ENCODE results near the gene FASN.
A peak's percentile ranks its signal among the peaks of the same experiment; 100 is the strongest.

The FASN gene

DNA sequence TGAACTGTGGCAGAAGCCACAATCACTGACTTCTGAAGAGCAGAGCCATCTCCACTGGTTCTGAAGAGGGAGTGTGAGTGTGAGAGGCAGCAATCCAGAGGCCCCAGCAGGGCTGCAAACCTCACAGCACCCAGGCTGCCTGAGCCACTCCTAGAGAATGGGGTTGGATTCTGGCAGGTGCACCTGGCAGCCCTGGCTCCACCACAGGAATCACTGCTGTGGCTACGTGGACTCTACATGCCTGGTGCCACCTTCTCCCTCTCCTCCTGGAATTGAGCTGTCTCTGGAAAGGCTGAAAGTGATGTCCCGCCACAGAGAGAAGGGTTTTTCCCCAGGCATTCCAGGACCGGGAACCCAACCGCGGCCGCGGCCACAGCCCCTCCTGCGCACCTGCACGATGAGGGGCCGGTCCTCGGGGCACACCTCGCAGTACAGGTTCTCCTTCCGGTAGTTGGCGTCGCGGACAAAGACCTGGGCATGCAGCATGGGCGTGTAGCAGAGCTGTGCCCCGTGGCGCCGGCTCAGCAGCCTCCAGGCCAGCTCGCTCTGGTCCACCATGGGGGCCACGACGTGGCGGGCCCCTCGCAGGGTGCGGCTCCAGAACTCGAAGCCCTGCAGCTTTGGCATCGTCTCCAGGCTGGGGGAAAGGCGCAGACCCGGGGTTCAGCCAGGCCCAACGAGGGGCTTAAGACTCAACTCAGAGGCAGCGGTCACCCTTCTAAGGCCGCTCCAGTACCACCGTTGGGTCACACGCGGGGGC is 33.4 kb downstream of the FASN start:
- Histone ChIP-seq H3K4me3 (ENCODE audit: insufficient read depth, low read length, poor library complexity, severe bottlenecking) (peak overlapping the region; percentile 59), H3K79me2 (ENCODE audit: insufficient read depth, low read length) (peaks cover 8% of the 10 kb centered on the region; the same call in 1 of the 2 replicates), H3K9me2 (replicated peaks; ENCODE audit: insufficient read depth, low read length) (no peaks in the 10 kb centered on the region), H3K27me3 (ENCODE audit: low read length) (no peaks in the 10 kb centered on the region), H3K27ac (ENCODE audit: low read depth, low read length) (peak overlapping the region; percentile 39), H4K20me1 (ENCODE audit: low read depth, low read length) (no peaks in the 10 kb centered on the region), H3K4me2 (ENCODE audit: low read depth, low read length, poor library complexity, severe bottlenecking) (peak overlapping the region; percentile 62), H3K36me3 (ENCODE audit: low read length) (no peaks in the 10 kb centered on the region), H2AFZ (ENCODE audit: low read depth, low read length, severe bottlenecking) (no peak overlapping the region), H3K9ac (ENCODE audit: low read length) (peak overlapping the region; percentile 92), H3K9me3 (ENCODE audit: insufficient read depth, low read length) (no peaks in the 10 kb centered on the region), H3F3A (ENCODE audit: insufficient read depth) (no peaks in the 10 kb centered on the region)
- TF ChIP-seq, protein P1, sequence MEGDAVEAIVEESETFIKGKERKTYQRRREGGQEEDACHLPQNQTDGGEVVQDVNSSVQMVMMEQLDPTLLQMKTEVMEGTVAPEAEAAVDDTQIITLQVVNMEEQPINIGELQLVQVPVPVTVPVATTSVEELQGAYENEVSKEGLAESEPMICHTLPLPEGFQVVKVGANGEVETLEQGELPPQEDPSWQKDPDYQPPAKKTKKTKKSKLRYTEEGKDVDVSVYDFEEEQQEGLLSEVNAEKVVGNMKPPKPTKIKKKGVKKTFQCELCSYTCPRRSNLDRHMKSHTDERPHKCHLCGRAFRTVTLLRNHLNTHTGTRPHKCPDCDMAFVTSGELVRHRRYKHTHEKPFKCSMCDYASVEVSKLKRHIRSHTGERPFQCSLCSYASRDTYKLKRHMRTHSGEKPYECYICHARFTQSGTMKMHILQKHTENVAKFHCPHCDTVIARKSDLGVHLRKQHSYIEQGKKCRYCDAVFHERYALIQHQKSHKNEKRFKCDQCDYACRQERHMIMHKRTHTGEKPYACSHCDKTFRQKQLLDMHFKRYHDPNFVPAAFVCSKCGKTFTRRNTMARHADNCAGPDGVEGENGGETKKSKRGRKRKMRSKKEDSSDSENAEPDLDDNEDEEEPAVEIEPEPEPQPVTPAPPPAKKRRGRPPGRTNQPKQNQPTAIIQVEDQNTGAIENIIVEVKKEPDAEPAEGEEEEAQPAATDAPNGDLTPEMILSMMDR (IDR thresholded peaks at IDR 0.05; ENCODE audit: insufficient read depth, low read length, poor library complexity, severe bottlenecking), result no peak
- TF ChIP-seq EZH2phosphoT487 (conservative IDR thresholded peaks at IDR 0.05; ENCODE audit: low read length), result no peak

DNA sequence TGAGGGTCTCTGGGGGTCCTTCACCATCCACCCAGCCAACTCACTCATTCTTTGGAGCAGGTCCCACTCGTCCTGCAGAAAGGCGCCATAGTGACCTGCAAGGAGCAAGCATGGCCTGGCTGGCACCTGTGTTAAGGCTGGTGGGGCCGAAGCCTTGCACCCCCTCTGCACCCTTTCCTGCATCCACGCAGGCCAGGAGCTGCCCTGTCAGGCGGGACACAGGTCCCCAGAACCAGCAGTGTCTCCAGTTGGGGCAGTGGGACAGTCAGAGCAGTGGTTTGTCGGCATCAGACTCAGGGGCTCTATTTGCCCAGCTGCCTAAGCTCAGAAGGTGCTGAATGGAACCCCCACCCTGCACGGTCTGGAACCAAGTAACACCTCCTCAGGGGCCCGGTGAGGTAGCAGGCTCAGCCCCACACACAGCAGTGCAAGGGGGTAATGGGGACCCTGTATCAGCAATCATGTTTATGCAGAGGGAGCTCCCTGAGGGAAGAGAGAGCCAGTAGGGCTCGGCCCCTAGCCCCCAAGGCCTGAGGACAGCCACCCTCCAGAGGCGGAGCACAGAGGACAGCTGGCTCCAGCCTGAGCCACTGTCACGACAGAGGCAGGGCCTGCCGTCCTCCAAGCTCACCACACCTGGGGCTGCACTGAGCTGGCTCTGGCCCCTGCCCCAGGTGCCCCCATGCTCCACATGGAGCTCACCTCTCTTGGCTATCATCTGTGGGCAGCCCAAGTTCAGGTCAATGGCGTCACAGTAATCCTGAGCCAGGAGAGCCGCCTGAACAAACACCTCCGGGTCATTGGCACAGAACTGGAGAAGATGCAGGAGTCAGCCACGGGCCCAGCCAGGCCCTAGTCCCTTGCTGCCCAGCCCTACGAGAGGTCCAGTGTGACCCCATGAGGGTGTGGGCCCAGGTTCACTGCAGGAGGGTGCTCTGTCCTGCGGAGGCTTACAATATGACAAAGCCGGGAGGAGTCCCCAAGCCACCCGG is 34.3 kb downstream of the FASN start:
- no peak overlapping the region for H3K4me3 ChIP-seq (ENCODE audit: insufficient read depth, low read length, poor library complexity, severe bottlenecking)
- no peak overlapping the region for H2AFZ ChIP-seq (ENCODE audit: low read depth, low read length, severe bottlenecking)
- H3K9me2 ChIP-seq (replicated peaks; ENCODE audit: insufficient read depth, low read length), result no peaks in the 10 kb centered on the region
- H3K27me3 ChIP-seq (ENCODE audit: low read length), result no peaks in the 10 kb centered on the region
- peaks cover 8% of the 10 kb centered on the region; the same call in 1 of the 2 replicates for H3K79me2 ChIP-seq (ENCODE audit: insufficient read depth, low read length)
- H3K9me3 ChIP-seq (ENCODE audit: insufficient read depth, low read length), result no peaks in the 10 kb centered on the region
- TF ChIP-seq, protein P1 (IDR thresholded peaks at IDR 0.05; ENCODE audit: insufficient read depth, low read length, poor library complexity, severe bottlenecking), result no peak
- no peak for TF ChIP-seq EZH2phosphoT487 (conservative IDR thresholded peaks at IDR 0.05; ENCODE audit: low read length)
- no peaks in the 10 kb centered on the region for H3K36me3 ChIP-seq (ENCODE audit: low read length)
- H3K4me2 ChIP-seq (ENCODE audit: low read depth, low read length, poor library complexity, severe bottlenecking), result peak overlapping the region; percentile 62
- peak overlapping the region; percentile 92 for H3K9ac ChIP-seq (ENCODE audit: low read length)
- H3K27ac ChIP-seq (ENCODE audit: low read depth, low read length), result peak overlapping the region; percentile 39; the same call in 1 of the 2 replicates
- H4K20me1 ChIP-seq (ENCODE audit: low read depth, low read length), result no peaks in the 10 kb centered on the region
- H3F3A ChIP-seq (ENCODE audit: insufficient read depth), result no peaks in the 10 kb centered on the region

DNA sequence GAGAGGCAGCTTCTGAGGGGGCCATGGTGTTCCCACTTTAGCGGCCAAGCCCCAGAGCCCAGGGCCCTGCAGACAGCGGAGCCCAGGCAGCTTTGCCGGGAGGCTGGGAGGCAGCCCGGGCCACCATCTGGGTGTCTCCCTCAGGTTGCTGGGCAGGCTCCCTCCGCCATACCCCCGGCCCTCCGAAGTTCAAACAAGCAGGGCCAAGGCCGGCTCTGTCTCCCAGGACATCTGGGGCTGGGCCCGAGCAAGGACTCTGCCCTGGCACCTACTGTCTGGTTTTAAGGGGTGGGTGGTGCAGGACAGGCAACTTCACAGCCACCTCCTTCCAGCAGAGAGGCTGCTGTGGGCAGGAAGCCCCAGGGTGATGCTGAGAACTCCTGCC is 35.1 kb downstream of the FASN start:
- no peak overlapping the region for H2AFZ ChIP-seq (ENCODE audit: low read depth, low read length, severe bottlenecking)
- TF ChIP-seq EZH2phosphoT487 (conservative IDR thresholded peaks at IDR 0.05; ENCODE audit: low read length), result no peak
- TF ChIP-seq, protein P1 (IDR thresholded peaks at IDR 0.05; ENCODE audit: insufficient read depth, low read length, poor library complexity, severe bottlenecking), result no peak
- H3K9me3 ChIP-seq (ENCODE audit: insufficient read depth, low read length), result no peaks in the 10 kb centered on the region
- H3K9me2 ChIP-seq (replicated peaks; ENCODE audit: insufficient read depth, low read length), result no peaks in the 10 kb centered on the region
- H3K9ac ChIP-seq (ENCODE audit: low read length), result no peak overlapping the region
- H3K27me3 ChIP-seq (ENCODE audit: low read length), result no peaks in the 10 kb centered on the region
- no peaks in the 10 kb centered on the region for H3K36me3 ChIP-seq (ENCODE audit: low read length)
- H3K4me3 ChIP-seq (ENCODE audit: insufficient read depth, low read length, poor library complexity, severe bottlenecking), result no peak overlapping the region
- H3K27ac ChIP-seq (ENCODE audit: low read depth, low read length), result no peak overlapping the region
- H4K20me1 ChIP-seq (ENCODE audit: low read depth, low read length), result no peaks in the 10 kb centered on the region
- no peaks in the 10 kb centered on the region for H3F3A ChIP-seq (ENCODE audit: insufficient read depth)
- peaks cover 8% of the 10 kb centered on the region; the same call in 1 of the 2 replicates for H3K79me2 ChIP-seq (ENCODE audit: insufficient read depth, low read length)
- H3K4me2 ChIP-seq (ENCODE audit: low read depth, low read length, poor library complexity, severe bottlenecking), result no peak overlapping the region

All from SU-DHL-6 (cell line).